Mesenchymal stem cell (in vitro differentiated cells and primary cell): ENCODE measurements around the gene SCAF4.

Source experiments
- DNase-seq: peaks from one replicate; pipeline ENCODE4 v3.0.0-alpha.2; 2013
- H2AFZ ChIP-seq: one replicate; pipeline ENCODE4 v1.6.1; 2013; ENCODE audit warnings: low read depth, mild to moderate bottlenecking, control low read depth, inconsistent platforms, low read length, moderate library complexity
- H2AK5ac ChIP-seq: 2 replicates; pipeline ENCODE4 v1.6.1; 2013; ENCODE audit warnings: low read length, moderate library complexity, mild to moderate bottlenecking, inconsistent platforms; ENCODE audit not compliant: severe bottlenecking
- H2BK120ac ChIP-seq: one replicate; pipeline ENCODE4 v1.6.1; 2013; ENCODE audit warnings: low read depth, mild to moderate bottlenecking, inconsistent platforms, low read length, moderate library complexity
- H2BK12ac ChIP-seq, 2 experiments: one replicate each; pipeline ENCODE4 v1.6.1; 2013; ENCODE audit warnings: inconsistent platforms in 2 of 2, low read length in 2 of 2, mild to moderate bottlenecking in 2 of 2, moderate library complexity in 2 of 2, control low read depth in 1 of 2
- H2BK15ac ChIP-seq: one replicate; pipeline ENCODE4 v1.6.1; 2013; ENCODE audit warnings: mild to moderate bottlenecking, low read depth, inconsistent platforms; ENCODE audit not compliant: poor library complexity, severe bottlenecking
- H2BK5ac ChIP-seq: 2 replicates; pipeline ENCODE4 v1.6.1; 2013; ENCODE audit warnings: low read depth, mild to moderate bottlenecking, low read length, control low read depth, inconsistent platforms; ENCODE audit not compliant: poor library complexity, severe bottlenecking
- H3K14ac ChIP-seq, 2 experiments: one replicate each; pipeline ENCODE4 v1.6.1; 2013; ENCODE audit warnings: inconsistent platforms in 2 of 2, low read length in 2 of 2, control low read depth in 1 of 2, mild to moderate bottlenecking in 1 of 2, moderate library complexity in 1 of 2
- H3K18ac ChIP-seq, 2 experiments: one replicate each; pipeline ENCODE4 v1.6.1; 2013; ENCODE audit warnings: inconsistent platforms in 2 of 2, low read length in 2 of 2, control low read depth in 1 of 2, low read depth in 1 of 2, mild to moderate bottlenecking in 1 of 2
- H3K23ac ChIP-seq, 2 experiments: one replicate each; pipeline ENCODE4 v1.6.1; 2013; ENCODE audit warnings: inconsistent platforms in 2 of 2, low read length in 2 of 2, mild to moderate bottlenecking in 2 of 2, moderate library complexity in 2 of 2, control low read depth in 1 of 2
- H3K27ac ChIP-seq: 2 replicates; pipeline ENCODE4 v1.5.1; 2013; ENCODE audit warnings: mild to moderate bottlenecking, moderate library complexity, low read length, control low read depth, inconsistent platforms; ENCODE audit not compliant: poor library complexity, severe bottlenecking
- H3K27me3 ChIP-seq, 2 experiments: 2 replicates each; pipeline versions ENCODE4 v1.6.1 to v1.7.0; 2013; ENCODE audit warnings: low read length in 2 of 2, mild to moderate bottlenecking in 2 of 2, moderate library complexity in 2 of 2, control low read depth in 1 of 2, inconsistent platforms in 1 of 2; ENCODE audit not compliant: control insufficient read depth in 1 of 2, insufficient read depth in 1 of 2
- H3K36me3 ChIP-seq, 2 experiments: 2 replicates each; pipeline versions ENCODE4 v1.6.1 to v1.7.0; 2013; ENCODE audit warnings: low read length in 2 of 2, control low read depth in 1 of 2, inconsistent platforms in 1 of 2, low read depth in 1 of 2, mild to moderate bottlenecking in 1 of 2; ENCODE audit not compliant: insufficient read depth in 2 of 2, control insufficient read depth in 1 of 2
- H3K4ac ChIP-seq, 2 experiments: one replicate each; pipeline ENCODE4 v1.6.1; 2013; ENCODE audit warnings: inconsistent platforms in 2 of 2, low read length in 2 of 2, mild to moderate bottlenecking in 2 of 2, moderate library complexity in 2 of 2, control low read depth in 1 of 2, low read depth in 1 of 2
- H3K4me1 ChIP-seq: 2 replicates; pipeline ENCODE4 v1.6.1; 2013; ENCODE audit warnings: low read depth, low read length, control low read depth; ENCODE audit not compliant: control insufficient read depth, insufficient read depth
- H3K4me2 ChIP-seq: 2 replicates; pipeline ENCODE4 v1.6.1; 2013; ENCODE audit warnings: low read length, mild to moderate bottlenecking, inconsistent platforms; ENCODE audit not compliant: poor library complexity, severe bottlenecking
- H3K4me3 ChIP-seq, 2 experiments: 2 replicates each; pipeline versions ENCODE4 v1.5.1 to v1.7.0; 2013; ENCODE audit warnings: low read length in 2 of 2, mild to moderate bottlenecking in 2 of 2, control low read depth in 1 of 2, low read depth in 1 of 2; ENCODE audit not compliant: insufficient read depth in 1 of 2
- H3K79me1 ChIP-seq: replicated peaks from 2 replicates; pipeline ENCODE4 v1.6.1; 2013; ENCODE audit warnings: mild to moderate bottlenecking, control low read depth, low read length, inconsistent platforms; ENCODE audit not compliant: poor library complexity, severe bottlenecking
- H3K9ac ChIP-seq: 2 replicates; pipeline ENCODE4 v1.7.0; 2013; ENCODE audit warnings: mild to moderate bottlenecking, low read length, moderate library complexity
- H3K9me3 ChIP-seq: 2 replicates; pipeline ENCODE4 v1.7.0; 2013; ENCODE audit warnings: mild to moderate bottlenecking, low read length; ENCODE audit not compliant: control insufficient read depth
- H4K8ac ChIP-seq: one replicate; pipeline ENCODE4 v1.6.1; 2013; ENCODE audit warnings: inconsistent platforms, mild to moderate bottlenecking, low read length, moderate library complexity
- H4K91ac ChIP-seq: one replicate; pipeline ENCODE4 v1.6.1; 2013; ENCODE audit warnings: mild to moderate bottlenecking, low read length, inconsistent platforms
- WGBS: methylation state at CpG from one replicate; pipeline ENCODE4 v1.1.7; 2013; ENCODE audit warnings: mixed read lengths; 5-methylcytosine and 5-hydroxymethylcytosine counted together

SCAF4 gene

DNA sequence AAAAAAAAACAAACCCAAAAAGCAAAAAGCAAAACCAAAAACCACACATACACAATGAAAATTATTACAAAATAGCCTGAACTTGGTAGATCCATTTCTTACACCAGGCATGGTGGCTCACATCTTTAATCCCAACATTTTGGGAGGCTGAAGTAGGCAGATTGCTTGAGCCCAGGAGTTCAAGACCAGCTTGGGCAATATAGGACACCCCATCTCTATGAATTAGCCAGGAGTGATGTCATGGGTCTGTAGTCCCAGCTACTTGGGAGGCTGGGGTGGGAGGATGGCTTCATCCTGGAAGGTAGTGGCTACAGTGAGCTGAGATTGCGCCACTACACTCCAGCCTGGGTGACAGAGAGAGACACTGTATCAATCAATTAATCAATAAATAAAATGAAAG is 42.1 kb upstream of the SCAF4 start:
- Histone ChIP-seq H3K4me1 (no peaks in the 10 kb centered on the region), H3K27me3 (no peaks in the 10 kb centered on the region), H3K36me3 (no peaks in the 10 kb centered on the region), H3K23ac (no peak overlapping the region), H3K9me3 (no peaks in the 10 kb centered on the region), H3K18ac (no peak overlapping the region), H2BK15ac (no peak overlapping the region), H3K4me2 (no peak overlapping the region), H3K4me3 (no peak overlapping the region), H3K79me1 (no peaks in the 10 kb centered on the region), H3K27ac (no peak overlapping the region), H3K4ac (no peak overlapping the region), H4K8ac (no peak overlapping the region), H2BK5ac (no peak overlapping the region), H2AFZ (no peak overlapping the region), H4K91ac (no peak overlapping the region), H3K9ac (no peak overlapping the region), H2BK12ac (no peak overlapping the region), H2AK5ac (no peak overlapping the region), H3K14ac (no peak overlapping the region), H2BK120ac (no peak overlapping the region)
- no peak for DNase-seq
- WGBS: no CpG with 5 or more reads among the region's 1 CpG

GRCh38 chr21:31772674-31773555 is 41.0 kb upstream of the SCAF4 start:
- Histone ChIP-seq H3K27me3 (no peaks in the 10 kb centered on the region), H3K36me3 (no peaks in the 10 kb centered on the region), H3K27ac (no peak overlapping the region), H3K4me2 (no peak overlapping the region), H2BK15ac (no peak overlapping the region), H2AFZ (no peak overlapping the region), H3K4me1 (no peaks in the 10 kb centered on the region), H2BK5ac (no peak overlapping the region), H2BK120ac (no peak overlapping the region), H2BK12ac (no peak overlapping the region), H3K23ac (no peak overlapping the region), H4K8ac (no peak overlapping the region), H2AK5ac (no peak overlapping the region), H3K9me3 (no peaks in the 10 kb centered on the region), H3K18ac (no peak overlapping the region), H3K79me1 (no peaks in the 10 kb centered on the region), H3K4me3 (no peak overlapping the region), H3K9ac (no peak overlapping the region), H3K4ac (no peak overlapping the region), H4K91ac (no peak overlapping the region), H3K14ac (no peak overlapping the region)
- no peak for DNase-seq
- WGBS: 72% methylated on average over 4 of the region's 5 CpGs

DNA sequence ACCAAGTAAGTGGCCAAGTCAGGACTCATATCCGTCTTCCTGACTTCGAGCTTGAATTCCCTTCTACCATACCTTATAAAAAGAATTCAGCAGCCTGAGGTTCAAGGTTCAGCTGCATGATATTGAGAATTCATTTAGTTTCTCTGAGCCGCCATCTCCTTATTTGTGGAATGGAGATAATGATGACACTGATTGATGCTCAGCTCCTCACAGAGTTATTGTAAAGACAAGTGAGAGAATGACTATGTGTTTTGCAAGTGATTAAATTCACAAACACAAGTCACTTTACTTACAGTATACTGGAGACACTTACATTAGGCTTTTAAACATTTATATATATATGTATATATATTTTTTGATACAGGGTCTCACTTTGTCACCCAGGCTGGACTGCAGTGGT is 39.8 kb upstream of the SCAF4 start:
- no peak overlapping the region for H2BK5ac ChIP-seq
- no peak overlapping the region for H4K8ac ChIP-seq
- H3K79me1 ChIP-seq: no peaks in the 10 kb centered on the region
- no peak overlapping the region for H2BK12ac ChIP-seq
- H3K27ac ChIP-seq: no peak overlapping the region
- no peak overlapping the region for H3K4me3 ChIP-seq
- H3K4ac ChIP-seq: no peak overlapping the region
- no peaks in the 10 kb centered on the region for H3K27me3 ChIP-seq
- DNase-seq: no peak
- no peak overlapping the region for H3K14ac ChIP-seq
- H2BK15ac ChIP-seq: no peak overlapping the region
- H3K23ac ChIP-seq: no peak overlapping the region
- H2AK5ac ChIP-seq: no peak overlapping the region
- H3K4me1 ChIP-seq: no peaks in the 10 kb centered on the region
- H3K9me3 ChIP-seq: no peaks in the 10 kb centered on the region
- 20% methylated on average over 2 of the region's 3 CpGs for WGBS
- no peaks in the 10 kb centered on the region for H3K36me3 ChIP-seq
- H3K9ac ChIP-seq: no peak overlapping the region
- H4K91ac ChIP-seq: no peak overlapping the region
- no peak overlapping the region for H3K4me2 ChIP-seq
- H3K18ac ChIP-seq: no peak overlapping the region
- no peak overlapping the region for H2AFZ ChIP-seq
- H2BK120ac ChIP-seq: no peak overlapping the region

DNA sequence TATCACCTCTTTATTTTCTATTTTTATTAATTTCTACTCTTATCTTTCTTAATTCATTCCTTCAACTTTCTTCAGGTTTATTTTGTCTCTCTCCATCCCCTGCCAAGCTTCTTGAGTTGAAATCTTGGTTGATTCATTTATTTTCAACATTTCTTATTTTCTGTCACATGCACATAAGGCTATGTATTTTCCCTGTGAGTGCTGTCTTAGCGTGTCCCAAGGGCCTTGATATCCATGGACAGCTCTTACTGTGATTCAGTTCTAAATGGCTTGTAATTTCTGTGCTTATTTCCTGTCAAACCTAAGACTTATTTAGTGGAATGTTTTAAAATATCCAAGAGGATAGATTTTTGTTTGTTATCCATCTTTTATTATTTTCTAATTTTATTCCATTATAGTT is 36.8 kb upstream of the SCAF4 start:
- no peak overlapping the region for H2AFZ ChIP-seq
- WGBS: 100% methylated on average over 1 of the region's 1 CpG
- H3K36me3 ChIP-seq: no peaks in the 10 kb centered on the region
- no peaks in the 10 kb centered on the region for H3K27me3 ChIP-seq
- H3K14ac ChIP-seq: no peak overlapping the region
- no peak overlapping the region for H3K4me3 ChIP-seq
- no peak overlapping the region for H3K23ac ChIP-seq
- H3K18ac ChIP-seq: no peak overlapping the region
- H2BK15ac ChIP-seq: no peak overlapping the region
- H3K79me1 ChIP-seq: no peaks in the 10 kb centered on the region
- no peaks in the 10 kb centered on the region for H3K4me1 ChIP-seq
- no peak overlapping the region for H2BK5ac ChIP-seq
- H4K91ac ChIP-seq: no peak overlapping the region
- DNase-seq: no peak
- no peak overlapping the region for H2BK120ac ChIP-seq
- no peaks in the 10 kb centered on the region for H3K9me3 ChIP-seq
- H3K4ac ChIP-seq: no peak overlapping the region
- no peak overlapping the region for H4K8ac ChIP-seq
- no peak overlapping the region for H3K4me2 ChIP-seq
- H3K9ac ChIP-seq: no peak overlapping the region
- H3K27ac ChIP-seq: no peak overlapping the region
- H2BK12ac ChIP-seq: no peak overlapping the region
- no peak overlapping the region for H2AK5ac ChIP-seq
